WTC11 (cell line): ENCODE measurements around the gene ROPN1. TPM values are rescaled to one million over a fixed set of nuclear protein-coding genes. Genes with fewer than 3 reads are reported as not detected.
A peak's percentile ranks its signal among the peaks of the same experiment; 100 is the strongest.
"Not testable (repeated sequence)": the region's sequence is repeated elsewhere in the genome, so short reads cannot be mapped to it uniquely, and the experiment has no call there.

Experiments used
- ATAC-seq: fragments of 200-7000 bp; cut with Tn5 transposase; 2 replicates; pipeline ENCODE4 v1.10.0; 2021; ENCODE audit warnings: mild to moderate bottlenecking, moderate library complexity
- Bru-seq: library from RNA; stranded (reverse); fragments of 400-500 nt; gene quantifications from one replicate; lab custom pipeline; 2021; lab: Mats Ljungman, UMichigan
- CTCF ChIA-PET: fragments of 300-600 bp; sonication (Branson Sonifier 250); formaldehyde crosslinking; loops from one replicate; lab custom pipeline; 2021; ENCODE audit warnings: antibody characterized with exemption; lab: Charles Lee
- POLR2A ChIA-PET: fragments of 350-600 bp; sonication (Branson Sonifier 250); formaldehyde crosslinking; loops from one replicate; lab custom pipeline; 2021; ENCODE audit warnings: antibody characterized with exemption; lab: Charles Lee
- DNase-seq: peaks from one replicate; pipeline ENCODE4 v3.0.0; 2021; ENCODE audit warnings: low spot score
- H3K27ac Mint-ChIP-seq: 2 replicates; pipeline ENCODE4 v1.8.0; 2021; ENCODE audit warnings: mixed read lengths
- H3K27me3 Mint-ChIP-seq: 2 replicates; pipeline ENCODE4 v1.8.0; 2021; ENCODE audit warnings: low read depth, mild to moderate bottlenecking, moderate library complexity, mixed read lengths
- H3K36me3 Mint-ChIP-seq: 2 replicates; pipeline ENCODE4 v1.8.0; 2021; ENCODE audit warnings: mixed read lengths
- H3K4me1 Mint-ChIP-seq: 2 replicates; pipeline ENCODE4 v1.8.0; 2022; ENCODE audit warnings: mixed read lengths
- H3K4me3 Mint-ChIP-seq: 2 replicates; pipeline ENCODE4 v1.8.0; 2021; ENCODE audit warnings: mild to moderate bottlenecking, moderate library complexity, mixed read lengths
- H3K9me3 Mint-ChIP-seq: 2 replicates; pipeline ENCODE4 v1.8.0; 2021; ENCODE audit warnings: mixed read lengths
- ATF1 ChIP-seq: sonication (generic); formaldehyde crosslinking; IDR thresholded peaks from 2 replicates; pipeline ENCODE4 v1.8.1; 2023; ENCODE audit warnings: mild to moderate bottlenecking, moderate library complexity, missing genetic modification reagents
- ERG ChIP-seq: fragments of 250-450 bp; sonication (Bioruptor Pico); IDR thresholded peaks from 2 replicates; pipeline ENCODE4 v1.8.0; 2021; ENCODE audit warnings: mild to moderate bottlenecking
- GABPB1 ChIP-seq: sonication (generic); formaldehyde crosslinking; IDR thresholded peaks from 2 replicates; pipeline ENCODE4 v1.8.1; 2023; ENCODE audit warnings: mild to moderate bottlenecking, missing genetic modification reagents
- NR3C1 ChIP-seq: sonication (generic); formaldehyde crosslinking; conservative IDR thresholded peaks from 2 replicates; pipeline ENCODE4 v1.8.1; 2023; ENCODE audit warnings: low read depth, mild to moderate bottlenecking, missing genetic modification reagents
- PRDM15 ChIP-seq: sonication (generic); formaldehyde crosslinking; IDR thresholded peaks from 2 replicates; pipeline ENCODE4 v1.8.0; 2022; ENCODE audit warnings: missing genetic modification reagents
- ZNF219 ChIP-seq: sonication (generic); formaldehyde crosslinking; IDR thresholded peaks from 2 replicates; pipeline ENCODE4 v1.8.0; 2023; ENCODE audit warnings: missing genetic modification reagents, mild to moderate bottlenecking, borderline replicate concordance
- ZNF416 ChIP-seq: fragments of 250-450 bp; sonication (Bioruptor Pico); IDR thresholded peaks from 2 replicates; pipeline ENCODE4 v1.9.0; 2021; ENCODE audit warnings: mild to moderate bottlenecking, inconsistent platforms
- ZNF425 ChIP-seq: fragments of 250-450 bp; sonication (Bioruptor Pico); conservative IDR thresholded peaks from 2 replicates; pipeline ENCODE4 v1.9.0; 2021; ENCODE audit warnings: mild to moderate bottlenecking
- long read RNA-seq, 3 experiments: library from RNA in 1 of 3; library from capped mRNA in 1 of 3; library from polyadenylated mRNA in 1 of 3; unstranded in 2 of 3; stranded (forward) in 1 of 3; transcript quantifications; one replicate each; pipeline ENCODE4 v2.0.0, GENCODE V29; 2021
- total RNA-seq: library from RNA; stranded (reverse); gene quantifications from 3 replicates; pipeline ENCODE4 v1.2.3, GENCODE V29; 2021
- TF ChIP-seq, protein P1 (sequence below): sonication (generic); formaldehyde crosslinking; IDR thresholded peaks from 2 replicates; pipeline ENCODE4 v1.8.0; 2022; ENCODE audit warnings: mild to moderate bottlenecking, missing genetic modification reagents
- TF ChIP-seq, protein P2 (sequence below): sonication (generic); formaldehyde crosslinking; conservative IDR thresholded peaks from 2 replicates; pipeline ENCODE4 v1.8.1; 2022; ENCODE audit warnings: mild to moderate bottlenecking, missing genetic modification reagents
- TF ChIP-seq, protein P3 (sequence below): sonication (generic); formaldehyde crosslinking; IDR thresholded peaks from 2 replicates; pipeline ENCODE4 v1.8.0; 2023; ENCODE audit warnings: mild to moderate bottlenecking, missing genetic modification reagents
- TF ChIP-seq, protein P4 (sequence below): fragments of 250-450 bp; sonication (Bioruptor Pico); IDR thresholded peaks from 2 replicates; pipeline ENCODE4 v1.9.0; 2021; ENCODE audit warnings: mild to moderate bottlenecking
- TF ChIP-seq, protein P5 (sequence below): sonication (generic); formaldehyde crosslinking; IDR thresholded peaks from 2 replicates; pipeline ENCODE4 v1.8.1; 2023; ENCODE audit warnings: mild to moderate bottlenecking, missing genetic modification reagents, moderate library complexity

Gene ROPN1
- total RNA-seq (not detected in 3 replicates), Bru-seq, nascent RNA (percentile 10 among the genes with signal in this experiment)
- long read RNA-seq, experiment 1, result 0 reads
- long read RNA-seq, experiment 2, result 0 reads
- long read RNA-seq, experiment 3, result 0 reads

DNA sequence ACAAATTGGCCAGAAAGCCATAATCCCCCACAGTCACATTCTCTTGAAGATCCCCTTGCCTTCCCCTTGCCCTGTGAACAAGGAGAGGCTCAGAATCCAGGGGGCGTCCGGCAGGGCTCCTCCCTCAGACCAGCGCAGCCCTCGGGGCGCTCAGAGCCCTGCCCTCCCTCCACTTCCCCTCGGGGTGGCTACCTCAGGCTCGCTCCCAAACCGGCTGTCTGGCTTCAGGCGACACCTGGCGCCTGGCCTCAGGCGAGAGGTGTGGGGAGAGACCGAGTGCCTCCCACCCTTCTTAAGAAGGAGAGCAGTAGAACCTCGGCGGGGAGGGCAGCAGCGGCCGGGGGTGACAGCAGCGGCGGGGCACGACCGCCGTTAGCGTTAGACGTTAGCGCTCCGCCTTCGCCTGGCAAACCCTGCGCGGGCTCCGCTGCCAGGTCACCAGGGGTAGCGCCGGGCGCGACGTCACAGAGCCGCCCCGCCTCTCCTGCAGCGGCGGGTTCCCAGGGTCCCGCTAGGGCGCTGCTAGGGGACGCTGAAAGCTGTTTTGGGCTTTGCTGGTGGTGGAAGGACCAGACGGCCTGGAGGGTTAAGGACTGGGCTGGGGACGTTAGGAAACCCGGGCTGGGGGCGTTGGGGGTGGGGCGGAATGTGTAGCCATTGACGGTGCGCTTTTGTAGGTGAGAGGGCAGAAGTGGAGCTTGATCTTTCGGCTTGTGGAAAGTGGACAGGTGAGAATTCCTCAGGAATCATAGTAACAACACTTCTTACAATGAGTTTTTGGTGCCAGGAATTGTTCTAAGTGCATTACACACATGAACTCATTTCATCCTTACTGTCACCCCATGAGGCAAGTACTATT is at the start of gene ROPN1:
Gene ROPN1, minus strand, starts transcription at position 395 of the 859 bp plus-strand sequence. CDS start 11,643 bp downstream, outside the sequence.
- CTCF ChIA-PET, H3K27ac Mint-ChIP-seq, H3K4me1 Mint-ChIP-seq, H3K9me3 Mint-ChIP-seq, H3K36me3 Mint-ChIP-seq, DNase-seq, POLR2A ChIA-PET: not testable (repeated sequence)
- peak; percentile 95 for ATAC-seq
- Mint-ChIP-seq H3K27me3 (peaks cover 53% of the 10 kb centered on the region), H3K4me3 (peak within 1 kb of the TSS; percentile 51)

- no peak overlapping the region for H3K4me3 Mint-ChIP-seq
- H3K36me3 Mint-ChIP-seq, result no peaks in the 10 kb centered on the region
- no peaks in the 10 kb centered on the region for H3K9me3 Mint-ChIP-seq
- no peaks in the 10 kb centered on the region for H3K4me1 Mint-ChIP-seq
- no peak overlapping the region for H3K27ac Mint-ChIP-seq
- CTCF ChIA-PET, result interaction anchor here (3.4 kb wide), 1 partner anchor 8 kb away, joined by 24 read pairs; the partner anchor contains the start of gene KALRN
- no peaks in the 10 kb centered on the region for H3K27me3 Mint-ChIP-seq
- POLR2A ChIA-PET, result no interaction called here
- DNase-seq (no peak), ATAC-seq (no peak)
- TF ChIP-seq PRDM15, result no peak
- no peak for TF ChIP-seq ATF1 (CRISPR knock-in tag)
- TF ChIP-seq ZNF219 (CRISPR knock-in tag), result no peak
- no peak for TF ChIP-seq NR3C1 (CRISPR knock-in tag)
- TF ChIP-seq ERG (CRISPR knock-in tag), result no peak
- no peak for TF ChIP-seq ZNF425 (CRISPR knock-in tag)
- TF ChIP-seq, protein P1, sequence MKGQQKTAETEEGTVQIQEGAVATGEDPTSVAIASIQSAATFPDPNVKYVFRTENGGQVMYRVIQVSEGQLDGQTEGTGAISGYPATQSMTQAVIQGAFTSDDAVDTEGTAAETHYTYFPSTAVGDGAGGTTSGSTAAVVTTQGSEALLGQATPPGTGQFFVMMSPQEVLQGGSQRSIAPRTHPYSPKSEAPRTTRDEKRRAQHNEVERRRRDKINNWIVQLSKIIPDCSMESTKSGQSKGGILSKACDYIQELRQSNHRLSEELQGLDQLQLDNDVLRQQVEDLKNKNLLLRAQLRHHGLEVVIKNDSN (CRISPR knock-in tag), result no peak
- TF ChIP-seq, protein P2, sequence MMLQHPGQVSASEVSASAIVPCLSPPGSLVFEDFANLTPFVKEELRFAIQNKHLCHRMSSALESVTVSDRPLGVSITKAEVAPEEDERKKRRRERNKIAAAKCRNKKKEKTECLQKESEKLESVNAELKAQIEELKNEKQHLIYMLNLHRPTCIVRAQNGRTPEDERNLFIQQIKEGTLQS (CRISPR knock-in tag), result no peak
- no peak for TF ChIP-seq ZNF416
- TF ChIP-seq, protein P3, sequence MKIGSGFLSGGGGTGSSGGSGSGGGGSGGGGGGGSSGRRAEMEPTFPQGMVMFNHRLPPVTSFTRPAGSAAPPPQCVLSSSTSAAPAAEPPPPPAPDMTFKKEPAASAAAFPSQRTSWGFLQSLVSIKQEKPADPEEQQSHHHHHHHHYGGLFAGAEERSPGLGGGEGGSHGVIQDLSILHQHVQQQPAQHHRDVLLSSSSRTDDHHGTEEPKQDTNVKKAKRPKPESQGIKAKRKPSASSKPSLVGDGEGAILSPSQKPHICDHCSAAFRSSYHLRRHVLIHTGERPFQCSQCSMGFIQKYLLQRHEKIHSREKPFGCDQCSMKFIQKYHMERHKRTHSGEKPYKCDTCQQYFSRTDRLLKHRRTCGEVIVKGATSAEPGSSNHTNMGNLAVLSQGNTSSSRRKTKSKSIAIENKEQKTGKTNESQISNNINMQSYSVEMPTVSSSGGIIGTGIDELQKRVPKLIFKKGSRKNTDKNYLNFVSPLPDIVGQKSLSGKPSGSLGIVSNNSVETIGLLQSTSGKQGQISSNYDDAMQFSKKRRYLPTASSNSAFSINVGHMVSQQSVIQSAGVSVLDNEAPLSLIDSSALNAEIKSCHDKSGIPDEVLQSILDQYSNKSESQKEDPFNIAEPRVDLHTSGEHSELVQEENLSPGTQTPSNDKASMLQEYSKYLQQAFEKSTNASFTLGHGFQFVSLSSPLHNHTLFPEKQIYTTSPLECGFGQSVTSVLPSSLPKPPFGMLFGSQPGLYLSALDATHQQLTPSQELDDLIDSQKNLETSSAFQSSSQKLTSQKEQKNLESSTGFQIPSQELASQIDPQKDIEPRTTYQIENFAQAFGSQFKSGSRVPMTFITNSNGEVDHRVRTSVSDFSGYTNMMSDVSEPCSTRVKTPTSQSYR (CRISPR knock-in tag), result no peak
- TF ChIP-seq, protein P4, sequence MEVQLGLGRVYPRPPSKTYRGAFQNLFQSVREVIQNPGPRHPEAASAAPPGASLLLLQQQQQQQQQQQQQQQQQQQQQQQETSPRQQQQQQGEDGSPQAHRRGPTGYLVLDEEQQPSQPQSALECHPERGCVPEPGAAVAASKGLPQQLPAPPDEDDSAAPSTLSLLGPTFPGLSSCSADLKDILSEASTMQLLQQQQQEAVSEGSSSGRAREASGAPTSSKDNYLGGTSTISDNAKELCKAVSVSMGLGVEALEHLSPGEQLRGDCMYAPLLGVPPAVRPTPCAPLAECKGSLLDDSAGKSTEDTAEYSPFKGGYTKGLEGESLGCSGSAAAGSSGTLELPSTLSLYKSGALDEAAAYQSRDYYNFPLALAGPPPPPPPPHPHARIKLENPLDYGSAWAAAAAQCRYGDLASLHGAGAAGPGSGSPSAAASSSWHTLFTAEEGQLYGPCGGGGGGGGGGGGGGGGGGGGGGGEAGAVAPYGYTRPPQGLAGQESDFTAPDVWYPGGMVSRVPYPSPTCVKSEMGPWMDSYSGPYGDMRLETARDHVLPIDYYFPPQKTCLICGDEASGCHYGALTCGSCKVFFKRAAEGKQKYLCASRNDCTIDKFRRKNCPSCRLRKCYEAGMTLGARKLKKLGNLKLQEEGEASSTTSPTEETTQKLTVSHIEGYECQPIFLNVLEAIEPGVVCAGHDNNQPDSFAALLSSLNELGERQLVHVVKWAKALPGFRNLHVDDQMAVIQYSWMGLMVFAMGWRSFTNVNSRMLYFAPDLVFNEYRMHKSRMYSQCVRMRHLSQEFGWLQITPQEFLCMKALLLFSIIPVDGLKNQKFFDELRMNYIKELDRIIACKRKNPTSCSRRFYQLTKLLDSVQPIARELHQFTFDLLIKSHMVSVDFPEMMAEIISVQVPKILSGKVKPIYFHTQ (CRISPR knock-in tag), result no peak
- TF ChIP-seq, protein P5, sequence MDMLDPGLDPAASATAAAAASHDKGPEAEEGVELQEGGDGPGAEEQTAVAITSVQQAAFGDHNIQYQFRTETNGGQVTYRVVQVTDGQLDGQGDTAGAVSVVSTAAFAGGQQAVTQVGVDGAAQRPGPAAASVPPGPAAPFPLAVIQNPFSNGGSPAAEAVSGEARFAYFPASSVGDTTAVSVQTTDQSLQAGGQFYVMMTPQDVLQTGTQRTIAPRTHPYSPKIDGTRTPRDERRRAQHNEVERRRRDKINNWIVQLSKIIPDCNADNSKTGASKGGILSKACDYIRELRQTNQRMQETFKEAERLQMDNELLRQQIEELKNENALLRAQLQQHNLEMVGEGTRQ, result no peak
- no peak for TF ChIP-seq GABPB1 (CRISPR knock-in tag)
These were observed 49.6 kb upstream of the ROPN1 start for GRCh38 chr3:124041553-124041952.
